HG03565 (cell line): ENCODE results near the gene DENND5B.
"Not testable (repeated sequence)": the region's sequence is repeated elsewhere in the genome, so short reads cannot be mapped to it uniquely, and the experiment has no call there.

Experiments used
- ATAC-seq: cut with Tn5 transposase; IDR thresholded peaks from one replicate; pipeline ENCODE4 v1.9.1; 2021; ENCODE audit warnings: mild to moderate bottlenecking, moderate library complexity; ENCODE audit not compliant: unreplicated experiment

Gene DENND5B

DNA sequence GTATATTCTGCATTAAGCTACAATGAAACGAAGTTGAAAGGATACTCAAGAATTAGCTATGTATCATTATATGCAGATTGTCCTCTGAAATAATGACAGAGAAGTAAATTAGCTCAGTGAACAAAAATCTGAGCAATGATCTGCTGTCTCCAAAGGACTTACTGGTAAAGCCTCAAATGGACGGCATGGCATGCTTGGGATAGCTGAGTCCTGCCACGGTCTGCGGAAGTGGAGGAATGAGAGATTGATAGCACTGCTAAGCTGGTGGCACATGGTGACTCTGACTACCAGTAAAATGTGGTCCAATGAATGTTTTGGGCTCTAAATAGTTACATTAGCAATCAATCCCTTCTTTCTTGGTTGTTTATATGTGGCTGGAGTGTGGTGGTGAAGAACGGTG is 3.7 kb upstream of the DENND5B start:
- no peak for ATAC-seq

GRCh38 chr12:31591380-31591901 is 505 bp upstream of the DENND5B start:
- ATAC-seq = peak; percentile 9

GRCh38 chr12:31589904-31590641 is 863 bp downstream of the DENND5B start:
- peak; percentile 23 for ATAC-seq

- ATAC-seq = no peak
Observed at GRCh38 chr12:31589598-31589903, 1.4 kb downstream of the DENND5B start.

DNA sequence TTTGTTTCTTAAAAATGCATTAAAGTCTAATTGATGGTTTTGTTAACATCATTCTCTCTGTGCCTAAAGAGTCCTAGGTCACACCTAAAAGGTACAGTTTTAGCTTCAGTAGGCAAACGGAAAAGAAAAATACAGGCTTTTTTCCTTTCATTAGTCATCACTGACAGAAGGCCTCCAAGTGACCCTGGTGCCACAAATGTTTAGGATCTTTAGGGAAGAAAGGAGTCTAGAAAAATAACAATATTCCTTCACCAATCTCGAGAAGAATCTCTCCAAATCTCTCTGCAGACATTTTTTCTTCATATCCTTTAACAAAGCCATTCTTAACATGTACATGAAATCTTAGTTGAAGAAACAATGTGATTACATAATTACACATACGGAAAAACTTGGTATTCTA is 2.0 kb downstream of the DENND5B start:
- no peak for ATAC-seq

DNA sequence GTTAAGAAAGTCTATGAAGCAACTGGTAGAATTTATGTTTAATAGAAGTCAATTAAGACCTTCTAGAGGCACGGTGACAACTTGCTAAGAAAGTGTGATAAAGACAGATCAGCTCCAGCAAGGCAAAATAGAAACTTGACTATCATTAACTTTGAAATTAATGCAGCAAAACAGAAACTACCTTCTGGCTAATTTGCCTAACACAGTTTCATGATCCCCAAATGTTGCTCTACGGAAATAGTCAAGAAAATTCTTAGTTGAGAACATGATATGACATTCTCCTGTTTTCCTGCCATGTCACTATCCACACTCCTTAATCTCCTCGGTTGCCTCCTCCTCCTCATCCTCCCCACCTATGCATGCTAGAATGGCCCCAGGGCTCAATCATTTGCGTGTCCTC is 4.2 kb downstream of the DENND5B start:
- no peak for ATAC-seq

DNA sequence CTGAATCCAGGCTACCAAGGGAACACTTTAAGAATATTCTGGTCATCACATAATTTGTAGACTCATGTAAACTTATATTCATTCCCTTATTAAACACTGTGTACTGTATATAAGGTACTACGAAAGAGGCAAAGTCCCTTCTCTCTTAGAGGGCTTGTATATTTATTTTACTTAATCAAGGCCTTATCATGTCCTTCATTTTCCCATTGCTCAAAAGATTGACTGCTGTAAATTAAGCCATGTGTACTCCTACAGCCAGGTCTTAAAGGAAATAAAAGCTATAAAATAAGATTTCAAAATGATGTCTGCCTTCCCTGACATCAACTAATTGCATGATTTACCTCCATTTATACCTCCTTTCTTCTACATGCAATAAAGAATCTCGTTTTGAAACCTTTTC is 5.0 kb downstream of the DENND5B start:
- ATAC-seq = no peak

DNA sequence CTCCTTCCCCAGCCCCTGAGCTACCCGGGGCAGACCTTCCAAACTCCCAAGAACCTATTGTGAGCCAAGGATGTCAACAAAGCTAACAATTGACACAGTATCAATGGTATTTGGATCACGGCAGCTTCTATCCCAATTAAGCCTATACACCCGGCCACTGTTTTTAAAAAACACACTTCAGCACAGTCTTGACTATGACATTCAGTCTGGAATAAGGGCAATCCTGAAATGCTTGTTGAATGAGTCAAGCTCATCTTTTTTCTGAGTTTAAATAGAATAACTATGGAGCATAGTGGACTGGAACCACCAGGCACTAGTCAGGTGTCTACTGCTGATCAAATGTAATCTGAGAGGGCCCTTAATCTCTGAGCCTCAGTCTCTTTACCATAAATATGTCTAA is 5.7 kb downstream of the DENND5B start:
- ATAC-seq = no peak

GRCh38 chr12:31584782-31585181 is 6.2 kb downstream of the DENND5B start:
- ATAC-seq = no peak

GRCh38 chr12:31583878-31584277 is 7.1 kb downstream of the DENND5B start:
- no peak for ATAC-seq

GRCh38 chr12:31582155-31582554 is 8.8 kb downstream of the DENND5B start:
- ATAC-seq = no peak

- no peak for ATAC-seq
Observed at GRCh38 chr12:31578632-31579031, 12.3 kb downstream of the DENND5B start.

DNA sequence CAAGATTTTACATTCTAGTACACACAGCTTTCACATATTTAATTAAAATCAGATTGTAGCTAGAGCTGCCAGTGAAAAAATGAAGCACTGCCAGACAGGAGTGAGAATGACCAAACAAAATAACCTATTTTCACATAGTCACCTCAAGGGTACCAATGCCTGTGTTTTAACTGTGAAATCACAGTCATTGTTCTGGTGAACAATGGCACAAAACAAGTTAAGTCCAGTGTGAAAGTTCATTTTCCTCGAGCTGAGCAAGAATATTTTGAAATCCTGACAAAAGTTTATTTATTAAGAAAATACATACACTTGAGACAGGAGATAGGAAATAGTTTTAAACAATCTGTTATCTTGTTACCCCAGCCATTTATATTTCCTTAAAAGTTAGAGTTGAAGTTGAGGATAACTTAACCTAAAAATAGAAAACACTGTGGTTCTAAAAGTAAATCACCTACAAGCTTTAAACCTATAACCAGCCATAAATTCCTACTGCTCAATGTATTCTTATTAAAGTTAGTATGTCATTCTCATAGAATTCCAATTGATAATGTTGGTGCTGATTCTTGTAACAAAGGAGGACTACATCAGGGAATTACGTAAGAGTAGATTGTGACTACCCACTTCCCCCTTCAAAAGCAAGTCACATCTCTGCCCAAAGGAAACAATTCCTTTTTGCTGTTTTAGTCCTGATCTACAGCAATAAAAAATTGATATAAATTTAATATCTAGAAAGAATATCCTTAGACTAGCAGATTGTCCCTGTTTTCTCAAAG is 15.9 kb downstream of the DENND5B start:
- ATAC-seq = no peak

GRCh38 chr12:31574367-31574766 is 16.6 kb downstream of the DENND5B start:
- not testable (repeated sequence) for ATAC-seq

GRCh38 chr12:31572900-31573600 is 17.9 kb downstream of the DENND5B start:
- no peak for ATAC-seq

DNA sequence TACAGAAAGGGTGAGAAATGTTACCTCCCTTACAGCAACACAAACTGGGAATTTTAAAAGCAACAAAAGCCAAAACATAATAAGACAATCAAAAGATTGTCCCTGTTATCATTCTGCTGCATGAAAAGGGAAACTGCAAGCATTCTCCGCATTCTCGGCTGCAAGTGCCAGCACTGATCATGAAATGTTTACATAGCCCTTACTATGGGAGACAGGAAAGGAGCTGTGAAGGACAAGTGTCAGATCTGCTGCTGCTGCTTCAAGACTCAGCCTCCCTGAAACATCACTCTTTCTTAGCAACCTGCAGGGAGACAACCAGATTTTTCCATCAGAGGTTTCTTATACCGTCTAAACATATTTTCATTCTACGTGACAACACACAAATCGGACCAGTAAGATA is 20.1 kb downstream of the DENND5B start:
- no peak for ATAC-seq

GRCh38 chr12:31569517-31569916 is 21.4 kb downstream of the DENND5B start:
- not testable (repeated sequence) for ATAC-seq

GRCh38 chr12:31568498-31568897 is 22.4 kb downstream of the DENND5B start:
- no peak for ATAC-seq

GRCh38 chr12:31567029-31567428 is 23.9 kb downstream of the DENND5B start:
- ATAC-seq = no peak

DNA sequence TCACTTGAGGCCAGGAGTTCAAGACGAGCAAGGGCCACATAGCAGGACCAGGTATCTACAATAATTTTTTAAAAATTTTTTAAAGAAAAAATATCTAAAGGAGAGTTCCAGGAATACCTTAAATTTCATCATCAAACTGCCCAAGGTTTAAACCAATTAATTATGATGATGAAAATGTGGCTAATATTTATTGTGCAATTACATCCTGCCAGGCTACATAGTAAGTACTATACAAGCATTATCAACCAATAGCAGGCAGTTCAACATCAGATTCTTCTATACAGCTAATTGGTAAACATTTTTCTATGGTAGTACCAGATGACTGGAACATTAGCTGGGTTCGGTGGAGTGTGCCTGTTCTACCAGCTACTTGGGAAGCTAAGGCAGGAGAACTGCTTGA is 24.4 kb downstream of the DENND5B start:
- no peak for ATAC-seq

DNA sequence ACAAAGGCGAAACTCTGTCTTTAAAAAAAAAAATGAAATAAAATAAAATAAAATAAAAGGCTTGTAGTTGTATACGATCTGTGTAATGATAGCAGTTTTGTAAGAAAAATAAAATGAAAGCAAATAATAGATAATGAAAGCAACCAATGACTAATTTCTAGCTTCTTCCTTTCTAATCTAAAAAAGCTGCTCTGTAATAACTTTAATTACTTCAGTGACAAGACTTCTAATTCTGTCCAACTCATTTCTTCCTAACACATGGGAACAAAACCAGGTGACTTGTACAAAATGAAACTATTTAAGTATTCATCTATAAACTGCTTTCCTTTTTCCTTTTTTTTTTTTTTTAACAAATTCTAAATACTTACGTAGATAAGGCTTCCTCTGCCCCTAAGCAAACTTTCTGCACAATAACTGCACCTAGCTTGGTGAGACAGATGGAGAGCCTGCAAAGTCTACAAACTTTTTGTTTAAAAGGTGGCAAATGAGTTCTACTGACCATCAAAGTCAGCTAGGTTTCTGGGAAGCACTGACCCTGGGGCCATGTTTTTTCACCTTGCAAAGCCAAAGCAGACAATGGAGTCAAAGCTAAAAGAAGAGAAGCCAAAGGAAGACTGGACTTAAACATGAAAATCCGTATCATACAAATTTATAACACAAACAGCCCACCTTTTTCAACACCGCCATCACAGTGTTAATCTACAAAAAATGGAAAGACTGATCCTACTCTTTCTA is 28.2 kb downstream of the DENND5B start:
- ATAC-seq = no peak
